ENCODE results near the gene CHCHD6.

GRCh38 chr3:126655887-126656286, 48.2 kb upstream of the CHCHD6 start:
- TF ChIP-seq CTCF (IDR thresholded peaks at IDR 0.05) (no peak), POLR2A (IDR thresholded peaks at IDR 0.05) (no peak)
